IMR-90 (cell line): ENCODE results near the gene EPHB1. TPM values are rescaled to one million over a fixed set of nuclear protein-coding genes. Genes with fewer than 3 reads are reported as not detected.

Experiments
- ATAC-seq: fragments of 200-7000 bp; cut with Tn5 transposase; 2 replicates; pipeline ENCODE4 v1.9.1; 2020; ENCODE audit warnings: low read depth, mild to moderate bottlenecking, moderate library complexity
- BruUV-seq: library from RNA; stranded (reverse); fragments of 400-500 nt; replicated peaks from 2 replicates; lab custom pipeline; 2021; lab: Mats Ljungman, UMichigan
- CTCF ChIA-PET: fragments of 300-600 bp; formaldehyde crosslinking; extraction: SDS; loops from one replicate; lab custom pipeline; 2021; ENCODE audit warnings: antibody characterized with exemption; lab: Yijun Ruan, JAX
- POLR2A ChIA-PET: fragments of 300-600 bp; sonication (Branson Sonifier 250); formaldehyde crosslinking; loops from one replicate; lab custom pipeline; 2022; ENCODE audit warnings: antibody characterized with exemption; ENCODE audit not compliant: unreplicated experiment; lab: Charles Lee
- DNase-seq: peaks from one replicate; pipeline ENCODE4 v3.0.0; 2013
- H2AFZ ChIP-seq: replicated peaks from 2 replicates; pipeline ENCODE3; 2013; ENCODE audit warnings: low read length, mild to moderate bottlenecking; ENCODE audit not compliant: poor library complexity
- H2AK5ac ChIP-seq: 2 replicates; pipeline ENCODE4 v1.6.1; 2013; ENCODE audit warnings: low read depth, low read length, inconsistent platforms
- H2AK9ac ChIP-seq: replicated peaks from 2 replicates; pipeline ENCODE3; 2013; ENCODE audit warnings: mild to moderate bottlenecking, low read depth, low read length, moderate library complexity; ENCODE audit not compliant: poor library complexity
- H2BK120ac ChIP-seq: 2 replicates; pipeline ENCODE4 v1.6.1; 2013; ENCODE audit warnings: low read depth, low read length, inconsistent platforms
- H2BK15ac ChIP-seq: 3 replicates; pipeline ENCODE4 v1.6.1; 2013; ENCODE audit warnings: low read depth, low read length, inconsistent platforms
- H2BK20ac ChIP-seq: 2 replicates; pipeline ENCODE4 v1.6.1; 2013; ENCODE audit warnings: low read depth, mild to moderate bottlenecking, inconsistent platforms, low read length, moderate library complexity
- H2BK5ac ChIP-seq: 2 replicates; pipeline ENCODE4 v1.6.1; 2013; ENCODE audit warnings: mild to moderate bottlenecking, low read depth, low read length, inconsistent platforms; ENCODE audit not compliant: poor library complexity, severe bottlenecking
- H3K14ac ChIP-seq: replicated peaks from 2 replicates; pipeline ENCODE4 v1.6.1; 2013; ENCODE audit warnings: low read depth, low read length, inconsistent platforms
- H3K18ac ChIP-seq: 2 replicates; pipeline ENCODE4 v1.6.1; 2013; ENCODE audit warnings: low read depth, low read length, control low read depth
- H3K23ac ChIP-seq: 2 replicates; pipeline ENCODE4 v1.6.1; 2013; ENCODE audit warnings: low read depth, low read length, inconsistent platforms
- H3K27ac ChIP-seq: 2 replicates; pipeline ENCODE4 v1.5.1; 2013; ENCODE audit warnings: mild to moderate bottlenecking, control low read depth, low read length; ENCODE audit not compliant: insufficient read depth
- H3K27me3 ChIP-seq: 2 replicates; pipeline ENCODE4 v1.6.1; 2013; ENCODE audit warnings: low read length; ENCODE audit not compliant: control insufficient read depth, insufficient read depth
- H3K36me3 ChIP-seq: 2 replicates; pipeline ENCODE4 v1.6.1; 2013; ENCODE audit warnings: low read length, mixed read lengths; ENCODE audit not compliant: control insufficient read depth, insufficient read depth
- H3K4ac ChIP-seq: 2 replicates; pipeline ENCODE4 v1.6.1; 2013; ENCODE audit warnings: low read depth, low read length, inconsistent platforms
- H3K4me1 ChIP-seq: 2 replicates; pipeline ENCODE4 v1.6.1; 2013; ENCODE audit warnings: low read length, mixed read lengths; ENCODE audit not compliant: control insufficient read depth, insufficient read depth
- H3K4me2 ChIP-seq: 2 replicates; pipeline ENCODE4 v1.6.1; 2013; ENCODE audit warnings: low read depth, mild to moderate bottlenecking, control low read depth, low read length, moderate library complexity
- H3K4me3 ChIP-seq: 2 replicates; pipeline ENCODE4 v1.5.1; 2013; ENCODE audit warnings: low read depth, mild to moderate bottlenecking, control low read depth, low read length, moderate library complexity; ENCODE audit not compliant: insufficient read depth
- H3K56ac ChIP-seq: 2 replicates; pipeline ENCODE4 v1.6.1; 2013; ENCODE audit warnings: low read length, inconsistent platforms; ENCODE audit not compliant: insufficient read depth; ENCODE audit errors: extremely low read depth
- H3K79me1 ChIP-seq, 2 experiments: 2 replicates each; pipeline ENCODE4 v1.6.1; 2013; ENCODE audit warnings: low read length in 2 of 2, inconsistent platforms in 1 of 2, low read depth in 1 of 2
- H3K9ac ChIP-seq: 2 replicates; pipeline ENCODE4 v1.6.1; 2013; ENCODE audit warnings: low read depth, low read length, control low read depth
- H3K9me1 ChIP-seq: 2 replicates; pipeline ENCODE4 v1.6.1; 2013; ENCODE audit warnings: low read length, inconsistent platforms; ENCODE audit not compliant: insufficient read depth
- H3K9me3 ChIP-seq: 2 replicates; pipeline ENCODE4 v1.6.1; 2013; ENCODE audit warnings: low read length; ENCODE audit not compliant: control insufficient read depth, insufficient read depth
- H4K20me1 ChIP-seq: 2 replicates; pipeline ENCODE4 v1.6.1; 2013; ENCODE audit warnings: low read length, inconsistent platforms; ENCODE audit not compliant: insufficient read depth
- H4K5ac ChIP-seq: 2 replicates; pipeline ENCODE4 v1.6.1; 2013; ENCODE audit warnings: mild to moderate bottlenecking, low read depth, low read length, control low read depth
- H4K8ac ChIP-seq, 2 experiments: 2 replicates each; pipeline ENCODE4 v1.6.1; 2013; ENCODE audit warnings: low read depth in 2 of 2, low read length in 2 of 2, control low read depth in 1 of 2, inconsistent platforms in 1 of 2
- H4K91ac ChIP-seq: 2 replicates; pipeline ENCODE4 v1.6.1; 2013; ENCODE audit warnings: low read depth, low read length, inconsistent platforms; ENCODE audit not compliant: insufficient read depth
- BHLHE40 ChIP-seq: fragments of 150-350 bp; IDR thresholded peaks from 2 replicates; pipeline ENCODE4 v1.6.1; 2016; ENCODE audit warnings: mild to moderate bottlenecking, low read depth, low read length
- CEBPB ChIP-seq: IDR thresholded peaks from 2 replicates; pipeline ENCODE4 v1.6.1; 2012; ENCODE audit warnings: low read depth, low read length, improper control_type of control experiment
- CHD1 ChIP-seq: IDR thresholded peaks from 2 replicates; pipeline ENCODE4 v1.6.1; 2012; ENCODE audit warnings: low read depth, low read length, improper control_type of control experiment
- MAZ ChIP-seq: IDR thresholded peaks from 2 replicates; pipeline ENCODE4 v1.6.1; 2012; ENCODE audit warnings: low read depth, mild to moderate bottlenecking, low read length, improper control_type of control experiment, moderate library complexity, borderline replicate concordance
- POLR2A ChIP-seq: IDR thresholded peaks from 2 replicates; pipeline ENCODE4 v1.6.1; 2012; ENCODE audit warnings: mild to moderate bottlenecking, low read depth, low read length
- RCOR1 ChIP-seq: IDR thresholded peaks from 2 replicates; pipeline ENCODE4 v1.6.1; 2012; ENCODE audit warnings: mild to moderate bottlenecking, low read length, improper control_type of control experiment; ENCODE audit not compliant: insufficient replicate concordance
- RFX5 ChIP-seq: IDR thresholded peaks from 2 replicates; pipeline ENCODE4 v1.8.0; 2012; ENCODE audit warnings: low read depth, mild to moderate bottlenecking, low read length, moderate library complexity
- SMC3 ChIP-seq: fragments of 150-350 bp; IDR thresholded peaks from 2 replicates; pipeline ENCODE4 v1.6.1; 2016; ENCODE audit warnings: low read depth, mild to moderate bottlenecking, antibody characterized with exemption, low read length, moderate library complexity
- WGBS, 2 experiments: methylation state at CpG; one replicate each; pipeline versions ENCODE4 v1.1.5 to v1.1.7; 2013; ENCODE audit warnings: missing lambda C conversion rate in 2 of 2; ENCODE audit not compliant: insufficient read length in 1 of 2; ENCODE audit errors: extremely low coverage in 2 of 2; 5-methylcytosine and 5-hydroxymethylcytosine counted together
- dilution Hi-C: fragments of 300-500 bp; cut with HindIII; formaldehyde crosslinking; loops from one replicate; pipeline ENCODE4 v1.14.3; 2018; ENCODE audit warnings: low sequenced_read_pairs; ENCODE audit not compliant: unreplicated experiment
- in situ Hi-C: fragments of 300-500 bp; cut with MboI; formaldehyde crosslinking; loops from 3 replicates; pipeline ENCODE4 v1.14.3; 2019; ENCODE audit warnings: low sequenced_read_pairs, inconsistent platforms, mixed read lengths
- intact Hi-C: fragments of 100-400 bp; cut with micrococcal nuclease; formaldehyde crosslinking; loops from 2 replicates; pipeline ENCODE4 v1.10.0; 2022
- polyA plus RNA-seq, 3 experiments: library from polyadenylated mRNA; depleted of rRNA; stranded (reverse); fragments of >200 nt; gene quantifications; 2 replicates each; pipeline ENCODE4 v1.2.3, GENCODE V29; 2012; ENCODE audit warnings: low replicate concordance in 1 of 3
- total RNA-seq: library from RNA; depleted of rRNA; stranded (reverse); fragments of >200 nt; gene quantifications from 2 replicates; pipeline ENCODE4 v1.2.3, GENCODE V29; 2012
- TF ChIP-seq, protein P1 (sequence below): fragments of 150-350 bp; IDR thresholded peaks from 2 replicates; pipeline ENCODE4 v1.6.1; 2017; ENCODE audit warnings: mild to moderate bottlenecking, antibody characterized with exemption, low read length, low read depth
- TF ChIP-seq, protein P2 (sequence below): conservative IDR thresholded peaks from 2 replicates; pipeline ENCODE4 v1.5.1; 2012; ENCODE audit warnings: mild to moderate bottlenecking, low read depth, low read length, improper control_type of control experiment
- TF ChIP-seq, protein P3 (sequence below): fragments of 150-350 bp; IDR thresholded peaks from 2 replicates; pipeline ENCODE4 v1.6.1; 2016; ENCODE audit warnings: low read depth, mild to moderate bottlenecking, low read length, moderate library complexity, borderline replicate concordance

The EPHB1 gene
- total and polyA plus RNA-seq, 2 of the 4 experiments (the other 2 are of a cell fraction): 0.17 to 0.36 TPM

DNA sequence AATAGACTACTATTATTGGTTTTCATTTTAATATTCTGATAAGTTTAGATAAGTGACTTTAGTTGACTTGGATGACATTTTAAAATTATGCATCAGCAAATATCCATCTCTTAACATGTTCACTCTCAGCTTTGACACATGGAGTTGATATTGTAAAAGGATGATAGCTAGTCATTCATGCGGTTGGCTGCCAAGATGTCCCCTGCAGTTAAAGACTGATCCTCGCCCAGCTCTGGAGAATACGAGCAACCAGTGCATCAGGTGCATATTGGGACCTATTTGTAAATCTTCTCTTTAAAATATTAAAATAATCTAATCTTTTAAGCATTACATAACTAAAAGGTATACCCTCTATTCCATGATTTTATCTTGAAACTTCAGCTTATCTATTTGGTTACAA, 41.9 kb downstream of the EPHB1 start:
- Histone ChIP-seq H3K23ac (no peak overlapping the region), H3K14ac (no peak overlapping the region), H3K4me2 (no peak overlapping the region), H2BK20ac (no peak overlapping the region), H2BK5ac (no peak overlapping the region), H2AK9ac (no peak overlapping the region), H3K56ac (no peak overlapping the region), H2BK120ac (no peak overlapping the region), H2BK15ac (no peak overlapping the region), H4K8ac (no peak overlapping the region), H3K4me3 (no peak overlapping the region), H3K4me1 (no peaks in the 10 kb centered on the region), H3K79me1 (no peaks in the 10 kb centered on the region), H3K27me3 (no peaks in the 10 kb centered on the region), H4K91ac (no peak overlapping the region), H3K9me1 (no peaks in the 10 kb centered on the region), H4K5ac (no peak overlapping the region), H3K4ac (no peak overlapping the region), H3K27ac (no peak overlapping the region), H3K36me3 (no peaks in the 10 kb centered on the region), H3K18ac (no peak overlapping the region), H3K9ac (no peak overlapping the region), H2AK5ac (no peak overlapping the region), H4K20me1 (no peaks in the 10 kb centered on the region), H2AFZ (no peak overlapping the region), H3K9me3 (no peaks in the 10 kb centered on the region)
- intact Hi-C loops (no loop called here), in situ Hi-C loops (no loop called here), dilution Hi-C loops (no loop called here)
- DNase-seq (no peak), ATAC-seq (no peak)
- no peak for TF ChIP-seq BHLHE40
- TF ChIP-seq, protein P1, sequence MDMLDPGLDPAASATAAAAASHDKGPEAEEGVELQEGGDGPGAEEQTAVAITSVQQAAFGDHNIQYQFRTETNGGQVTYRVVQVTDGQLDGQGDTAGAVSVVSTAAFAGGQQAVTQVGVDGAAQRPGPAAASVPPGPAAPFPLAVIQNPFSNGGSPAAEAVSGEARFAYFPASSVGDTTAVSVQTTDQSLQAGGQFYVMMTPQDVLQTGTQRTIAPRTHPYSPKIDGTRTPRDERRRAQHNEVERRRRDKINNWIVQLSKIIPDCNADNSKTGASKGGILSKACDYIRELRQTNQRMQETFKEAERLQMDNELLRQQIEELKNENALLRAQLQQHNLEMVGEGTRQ: no peak
- no peak for TF ChIP-seq CHD1
- TF ChIP-seq, protein P2, sequence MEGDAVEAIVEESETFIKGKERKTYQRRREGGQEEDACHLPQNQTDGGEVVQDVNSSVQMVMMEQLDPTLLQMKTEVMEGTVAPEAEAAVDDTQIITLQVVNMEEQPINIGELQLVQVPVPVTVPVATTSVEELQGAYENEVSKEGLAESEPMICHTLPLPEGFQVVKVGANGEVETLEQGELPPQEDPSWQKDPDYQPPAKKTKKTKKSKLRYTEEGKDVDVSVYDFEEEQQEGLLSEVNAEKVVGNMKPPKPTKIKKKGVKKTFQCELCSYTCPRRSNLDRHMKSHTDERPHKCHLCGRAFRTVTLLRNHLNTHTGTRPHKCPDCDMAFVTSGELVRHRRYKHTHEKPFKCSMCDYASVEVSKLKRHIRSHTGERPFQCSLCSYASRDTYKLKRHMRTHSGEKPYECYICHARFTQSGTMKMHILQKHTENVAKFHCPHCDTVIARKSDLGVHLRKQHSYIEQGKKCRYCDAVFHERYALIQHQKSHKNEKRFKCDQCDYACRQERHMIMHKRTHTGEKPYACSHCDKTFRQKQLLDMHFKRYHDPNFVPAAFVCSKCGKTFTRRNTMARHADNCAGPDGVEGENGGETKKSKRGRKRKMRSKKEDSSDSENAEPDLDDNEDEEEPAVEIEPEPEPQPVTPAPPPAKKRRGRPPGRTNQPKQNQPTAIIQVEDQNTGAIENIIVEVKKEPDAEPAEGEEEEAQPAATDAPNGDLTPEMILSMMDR: no peak
- no peak for TF ChIP-seq MAZ
- TF ChIP-seq CEBPB: no peak
- no peak for TF ChIP-seq RFX5
- no peak for TF ChIP-seq SMC3
- TF ChIP-seq RCOR1: no peak
- no peak for TF ChIP-seq POLR2A
- TF ChIP-seq, protein P3, sequence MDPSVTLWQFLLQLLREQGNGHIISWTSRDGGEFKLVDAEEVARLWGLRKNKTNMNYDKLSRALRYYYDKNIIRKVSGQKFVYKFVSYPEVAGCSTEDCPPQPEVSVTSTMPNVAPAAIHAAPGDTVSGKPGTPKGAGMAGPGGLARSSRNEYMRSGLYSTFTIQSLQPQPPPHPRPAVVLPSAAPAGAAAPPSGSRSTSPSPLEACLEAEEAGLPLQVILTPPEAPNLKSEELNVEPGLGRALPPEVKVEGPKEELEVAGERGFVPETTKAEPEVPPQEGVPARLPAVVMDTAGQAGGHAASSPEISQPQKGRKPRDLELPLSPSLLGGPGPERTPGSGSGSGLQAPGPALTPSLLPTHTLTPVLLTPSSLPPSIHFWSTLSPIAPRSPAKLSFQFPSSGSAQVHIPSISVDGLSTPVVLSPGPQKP: no peak
- POLR2A ChIA-PET: no interaction called here
- no TSS peak for BruUV-seq
- no CpG with 5 or more reads among the region's 3 CpGs for WGBS, 2 experiments
- CTCF ChIA-PET: interaction anchor here (1.2 kb wide), 1 partner anchor 13 kb away, joined by 3 read pairs; no protein-coding TSS in a partner anchor
